ENCODE data around the gene CHKB. TPM values are rescaled to one million over a fixed set of nuclear protein-coding genes. Genes with fewer than 3 reads are reported as not detected.

The CHKB gene
- total and polyA plus RNA-seq, 2 donors (not counting 1 experiment from before 2014, with no cell fraction given), result 21.9 to 22.8 TPM

DNA sequence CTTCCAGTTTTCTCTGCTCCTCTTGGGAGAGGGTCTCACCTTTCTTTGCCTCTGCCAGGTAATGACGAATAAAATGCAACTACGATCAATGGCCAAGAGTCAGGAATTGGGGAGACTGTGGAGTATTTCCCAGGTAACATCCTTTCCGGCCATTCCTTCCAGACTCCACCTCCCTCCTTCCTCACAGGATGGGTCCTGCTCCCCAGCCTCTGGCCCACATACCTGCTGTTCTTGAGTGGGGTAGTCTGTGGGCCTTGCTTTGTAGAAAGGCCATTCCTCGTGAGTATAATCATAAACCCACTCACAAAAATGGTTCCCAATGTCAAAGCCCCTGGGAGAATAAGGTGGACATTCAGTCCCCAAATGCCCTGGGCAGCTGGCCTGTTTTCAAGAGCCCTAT is 2.9 kb downstream of the CHKB start:
- H3K4me3 ChIP-seq (replicated peaks in 1 of 4; ENCODE audit: control extremely low read depth in 1 of 4, insufficient read depth in 1 of 4, low read depth in 3 of 4, low read length in 4 of 4), result no peak overlapping the region
- TF ChIP-seq, protein P1, sequence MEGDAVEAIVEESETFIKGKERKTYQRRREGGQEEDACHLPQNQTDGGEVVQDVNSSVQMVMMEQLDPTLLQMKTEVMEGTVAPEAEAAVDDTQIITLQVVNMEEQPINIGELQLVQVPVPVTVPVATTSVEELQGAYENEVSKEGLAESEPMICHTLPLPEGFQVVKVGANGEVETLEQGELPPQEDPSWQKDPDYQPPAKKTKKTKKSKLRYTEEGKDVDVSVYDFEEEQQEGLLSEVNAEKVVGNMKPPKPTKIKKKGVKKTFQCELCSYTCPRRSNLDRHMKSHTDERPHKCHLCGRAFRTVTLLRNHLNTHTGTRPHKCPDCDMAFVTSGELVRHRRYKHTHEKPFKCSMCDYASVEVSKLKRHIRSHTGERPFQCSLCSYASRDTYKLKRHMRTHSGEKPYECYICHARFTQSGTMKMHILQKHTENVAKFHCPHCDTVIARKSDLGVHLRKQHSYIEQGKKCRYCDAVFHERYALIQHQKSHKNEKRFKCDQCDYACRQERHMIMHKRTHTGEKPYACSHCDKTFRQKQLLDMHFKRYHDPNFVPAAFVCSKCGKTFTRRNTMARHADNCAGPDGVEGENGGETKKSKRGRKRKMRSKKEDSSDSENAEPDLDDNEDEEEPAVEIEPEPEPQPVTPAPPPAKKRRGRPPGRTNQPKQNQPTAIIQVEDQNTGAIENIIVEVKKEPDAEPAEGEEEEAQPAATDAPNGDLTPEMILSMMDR (conservative IDR thresholded peaks at IDR 0.05 in 1 of 2, IDR thresholded peaks at IDR 0.05 in 1 of 2; ENCODE audit: low read depth in 1 of 2, low read length in 2 of 2), result no peak
- no peak for TF ChIP-seq EZH2 (IDR thresholded peaks at IDR 0.05; ENCODE audit: low read length, missing control alignments)
- DNase-seq (ENCODE audit: low read depth in 2 of 2), result no peak
- H3K27me3 ChIP-seq (ENCODE audit: control insufficient read depth, insufficient read depth, low read length), result no peaks in the 10 kb centered on the region
- H3K27ac ChIP-seq (ENCODE audit: insufficient read depth, low read length), result no peak overlapping the region
- H2AFZ ChIP-seq (ENCODE audit: low read length), result no peak overlapping the region
- no peaks in the 10 kb centered on the region for H4K20me1 ChIP-seq (ENCODE audit: control insufficient read depth, extremely low read depth, insufficient read depth, low read length)
- H3K79me2 ChIP-seq (ENCODE audit: control insufficient read depth, insufficient read depth, low read length), result peaks cover 2% of the 10 kb centered on the region
- no peak overlapping the region for H3K9ac ChIP-seq (ENCODE audit: insufficient read depth, low read length)
- H3K4me2 ChIP-seq (ENCODE audit: extremely low read depth, insufficient read depth, low read length), result no peak overlapping the region
- H3K9me3 ChIP-seq (ENCODE audit: control insufficient read depth, insufficient read depth, low read depth, low read length), result no peaks in the 10 kb centered on the region
- peaks cover 8% of the 10 kb centered on the region for H3K4me1 ChIP-seq (ENCODE audit: control insufficient read depth, extremely low read depth, insufficient read depth, low read length)
- no peaks in the 10 kb centered on the region for H3K36me3 ChIP-seq (ENCODE audit: control insufficient read depth, insufficient read depth, low read length)

- Histone ChIP-seq H3K9ac (ENCODE audit: insufficient read depth, low read length) (no peak overlapping the region), H3K27me3 (ENCODE audit: control insufficient read depth, insufficient read depth, low read length) (no peaks in the 10 kb centered on the region), H3K36me3 (ENCODE audit: control insufficient read depth, insufficient read depth, low read length) (no peaks in the 10 kb centered on the region), H2AFZ (ENCODE audit: low read length) (no peak overlapping the region), H3K27ac (ENCODE audit: insufficient read depth, low read length) (no peak overlapping the region), H3K9me3 (ENCODE audit: control insufficient read depth, insufficient read depth, low read depth, low read length) (no peaks in the 10 kb centered on the region), H3K79me2 (ENCODE audit: control insufficient read depth, insufficient read depth, low read length) (peaks cover 2% of the 10 kb centered on the region), H3K4me1 (ENCODE audit: control insufficient read depth, extremely low read depth, insufficient read depth, low read length) (peaks cover 8% of the 10 kb centered on the region), H4K20me1 (ENCODE audit: control insufficient read depth, extremely low read depth, insufficient read depth, low read length) (no peaks in the 10 kb centered on the region), H3K4me2 (ENCODE audit: extremely low read depth, insufficient read depth, low read length) (peak overlapping the region; percentile 35), H3K4me3 (replicated peaks in 1 of 4; ENCODE audit: control extremely low read depth in 1 of 4, insufficient read depth in 1 of 4, low read depth in 3 of 4, low read length in 4 of 4) (no peak overlapping the region)
- TF ChIP-seq, protein P1 (conservative IDR thresholded peaks at IDR 0.05 in 1 of 2, IDR thresholded peaks at IDR 0.05 in 1 of 2; ENCODE audit: low read depth in 1 of 2, low read length in 2 of 2), result no peak
- no peak for DNase-seq (ENCODE audit: low read depth in 2 of 2)
Measured at GRCh38 chr22:50578776-50579310, 3.8 kb downstream of the CHKB start.

GRCh38 chr22:50577987-50578775 is 4.5 kb downstream of the CHKB start, which contains the start of gene CPT1B:
Gene CPT1B (minus strand): TSS chr22:50578427. CDS start chr22:50577915, 512 bp downstream.
- DNase-seq (ENCODE audit: low read depth in 2 of 2), result peak in 1 of 2 donors; percentile 55
- H3K27me3 ChIP-seq (ENCODE audit: control insufficient read depth, insufficient read depth, low read length), result no peaks in the 10 kb centered on the region
- no peak within 1 kb of the TSS for H2AFZ ChIP-seq (ENCODE audit: low read length)
- H3K4me3 ChIP-seq (replicated peaks in 1 of 4; ENCODE audit: control extremely low read depth in 1 of 4, insufficient read depth in 1 of 4, low read depth in 3 of 4, low read length in 4 of 4), result peak within 1 kb of the TSS in 1 of 4 experiments; percentile 17
- no peak within 1 kb of the TSS for H3K27ac ChIP-seq (ENCODE audit: insufficient read depth, low read length)
- peaks cover 2% of the 10 kb centered on the region for H3K79me2 ChIP-seq (ENCODE audit: control insufficient read depth, insufficient read depth, low read length)
- no peaks in the 10 kb centered on the region for H4K20me1 ChIP-seq (ENCODE audit: control insufficient read depth, extremely low read depth, insufficient read depth, low read length)
- TF ChIP-seq EZH2 (IDR thresholded peaks at IDR 0.05; ENCODE audit: low read length, missing control alignments), result no peak
- TF ChIP-seq, protein P1 (conservative IDR thresholded peaks at IDR 0.05 in 1 of 2, IDR thresholded peaks at IDR 0.05 in 1 of 2; ENCODE audit: low read depth in 1 of 2, low read length in 2 of 2), result no peak
- H3K9ac ChIP-seq (ENCODE audit: insufficient read depth, low read length), result no peak within 1 kb of the TSS
- peak within 1 kb of the TSS; percentile 35 for H3K4me2 ChIP-seq (ENCODE audit: extremely low read depth, insufficient read depth, low read length)
- H3K36me3 ChIP-seq (ENCODE audit: control insufficient read depth, insufficient read depth, low read length), result no peaks in the 10 kb centered on the region
- H3K9me3 ChIP-seq (ENCODE audit: control insufficient read depth, insufficient read depth, low read depth, low read length), result no peaks in the 10 kb centered on the region
- H3K4me1 ChIP-seq (ENCODE audit: control insufficient read depth, extremely low read depth, insufficient read depth, low read length), result peaks cover 8% of the 10 kb centered on the region

All from fibroblast of lung (primary cell).